HepG2 (cell line): Measurements from ENCODE around the gene ATG9A. TPM values are rescaled to one million over a fixed set of nuclear protein-coding genes. Genes with fewer than 3 reads are reported as not detected.
A peak's percentile ranks its signal among the peaks of the same experiment; 100 is the strongest.

Experiments
- CREM ChIP-seq, 2 experiments: sonication (generic) in 1 of 2; formaldehyde crosslinking in 1 of 2; IDR thresholded peaks; 2 replicates each; pipeline versions ENCODE4 v1.4.0 to v1.6.1; 2016 to 2020; ENCODE audit warnings: antibody characterized with exemption in 1 of 2, mild to moderate bottlenecking in 1 of 2, missing genetic modification reagents in 1 of 2
- HOXA7 ChIP-seq: sonication (generic); formaldehyde crosslinking; IDR thresholded peaks from 2 replicates; pipeline ENCODE4 v1.8.1; 2022; ENCODE audit warnings: mild to moderate bottlenecking, missing genetic modification reagents, moderate library complexity
- IKZF4 ChIP-seq: sonication (generic); formaldehyde crosslinking; IDR thresholded peaks from 2 replicates; pipeline ENCODE4 v1.5.1; 2020; ENCODE audit warnings: borderline replicate concordance, mild to moderate bottlenecking, low read depth, missing genetic modification reagents; ENCODE audit errors: not compliant biosample characterization
- MIER3 ChIP-seq: IDR thresholded peaks from 2 replicates; pipeline ENCODE4 v1.6.1; 2016; ENCODE audit warnings: missing compliant biosample characterization, borderline replicate concordance
- MZF1 ChIP-seq: sonication (generic); formaldehyde crosslinking; IDR thresholded peaks from 2 replicates; pipeline ENCODE4 v1.8.1; 2023; ENCODE audit warnings: mild to moderate bottlenecking, missing genetic modification reagents, borderline replicate concordance
- NFIC ChIP-seq: IDR thresholded peaks from 2 replicates; pipeline ENCODE4 v1.6.1; 2012; ENCODE audit warnings: mild to moderate bottlenecking, low read length, inconsistent platforms
- ZNF263 ChIP-seq: sonication (generic); formaldehyde crosslinking; IDR thresholded peaks from 2 replicates; pipeline ENCODE4 v1.4.0; 2020; ENCODE audit warnings: missing genetic modification reagents
- ZNF512B ChIP-seq: sonication (generic); formaldehyde crosslinking; IDR thresholded peaks from 2 replicates; pipeline ENCODE4 v1.5.1; 2020; ENCODE audit warnings: missing genetic modification reagents, mild to moderate bottlenecking, borderline replicate concordance
- ZNF607 ChIP-seq: sonication (generic); formaldehyde crosslinking; IDR thresholded peaks from 2 replicates; pipeline ENCODE4 v1.5.1; 2020; ENCODE audit warnings: missing genetic modification reagents, mild to moderate bottlenecking, borderline replicate concordance
- ZNF709 ChIP-seq: sonication (generic); formaldehyde crosslinking; IDR thresholded peaks from 2 replicates; pipeline ENCODE4 v1.5.0; 2020; ENCODE audit warnings: mild to moderate bottlenecking, missing genetic modification reagents
- ZNF761 ChIP-seq: sonication (generic); formaldehyde crosslinking; conservative IDR thresholded peaks from 2 replicates; pipeline ENCODE4 v1.4.0; 2020; ENCODE audit warnings: mild to moderate bottlenecking, missing genetic modification reagents
- ZSCAN21 ChIP-seq: sonication (generic); formaldehyde crosslinking; IDR thresholded peaks from 2 replicates; pipeline ENCODE4 v1.8.0; 2022; ENCODE audit warnings: mild to moderate bottlenecking, missing genetic modification reagents, moderate library complexity, borderline replicate concordance
- polyA plus RNA-seq, 8 experiments: library from polyadenylated mRNA; depleted of rRNA in 3 of 8; stranded (reverse) in 7 of 8; unstranded in 1 of 8; fragments of >200 nt; fragmentation: Illumina TruSeq in 4 of 8; extraction: Trizol in 4 of 8; gene quantifications; 2 replicates each; pipeline versions ENCODE4 v1.2.1 to v1.2.3, GENCODE V29; 2011 to 2016; ENCODE audit warnings: low read depth in 4 of 8, missing spikeins in 1 of 8, mixed read lengths in 1 of 8; ENCODE audit not compliant: insufficient read depth in 1 of 8
- total RNA-seq, 5 experiments: library from RNA; depleted of rRNA; stranded (reverse); fragments of >200 nt; fragmentation: Illumina TruSeq; extraction: Trizol; gene quantifications; 2 replicates each; pipeline ENCODE4 v1.2.3, GENCODE V29; 2016; ENCODE audit warnings: low read depth in 1 of 5
- TF ChIP-seq, protein P1 (sequence below): sonication (generic); formaldehyde crosslinking; IDR thresholded peaks from 2 replicates; pipeline ENCODE4 v1.4.0; 2020; ENCODE audit warnings: mild to moderate bottlenecking, missing genetic modification reagents
- TF ChIP-seq, protein P2 (sequence below): sonication (generic); formaldehyde crosslinking; IDR thresholded peaks from 2 replicates; pipeline ENCODE4 v1.4.0; 2020; ENCODE audit warnings: missing genetic modification reagents, mild to moderate bottlenecking, borderline replicate concordance
- TF ChIP-seq, protein P3 (sequence below): sonication (generic); formaldehyde crosslinking; conservative IDR thresholded peaks from 2 replicates; pipeline ENCODE4 v1.4.0; 2020; ENCODE audit warnings: missing genetic modification reagents

Gene ATG9A
- total and polyA plus RNA-seq, 2 of the 13 experiments (the other 11 are each of a cell fraction or from before 2014, with no cell fraction given): 35.0 to 131 TPM

GRCh38 chr2:219206328-219207133 is 22.9 kb downstream of the ATG9A start, which contains the start of gene ZFAND2B (continued):
- TF ChIP-seq, protein P1, sequence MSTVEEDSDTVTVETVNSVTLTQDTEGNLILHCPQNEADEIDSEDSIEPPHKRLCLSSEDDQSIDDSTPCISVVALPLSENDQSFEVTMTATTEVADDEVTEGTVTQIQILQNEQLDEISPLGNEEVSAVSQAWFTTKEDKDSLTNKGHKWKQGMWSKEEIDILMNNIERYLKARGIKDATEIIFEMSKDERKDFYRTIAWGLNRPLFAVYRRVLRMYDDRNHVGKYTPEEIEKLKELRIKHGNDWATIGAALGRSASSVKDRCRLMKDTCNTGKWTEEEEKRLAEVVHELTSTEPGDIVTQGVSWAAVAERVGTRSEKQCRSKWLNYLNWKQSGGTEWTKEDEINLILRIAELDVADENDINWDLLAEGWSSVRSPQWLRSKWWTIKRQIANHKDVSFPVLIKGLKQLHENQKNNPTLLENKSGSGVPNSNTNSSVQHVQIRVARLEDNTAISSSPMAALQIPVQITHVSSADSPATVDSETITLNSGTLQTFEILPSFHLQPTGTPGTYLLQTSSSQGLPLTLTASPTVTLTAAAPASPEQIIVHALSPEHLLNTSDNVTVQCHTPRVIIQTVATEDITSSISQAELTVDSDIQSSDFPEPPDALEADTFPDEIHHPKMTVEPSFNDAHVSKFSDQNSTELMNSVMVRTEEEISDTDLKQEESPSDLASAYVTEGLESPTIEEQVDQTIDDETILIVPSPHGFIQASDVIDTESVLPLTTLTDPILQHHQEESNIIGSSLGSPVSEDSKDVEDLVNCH (CRISPR knock-in tag): 0 out of 2 replicates have a peak, but pooled peaks have one; percentile 78
- TF ChIP-seq ZNF263 (CRISPR knock-in tag): peak; percentile 57
- TF ChIP-seq, protein P2, sequence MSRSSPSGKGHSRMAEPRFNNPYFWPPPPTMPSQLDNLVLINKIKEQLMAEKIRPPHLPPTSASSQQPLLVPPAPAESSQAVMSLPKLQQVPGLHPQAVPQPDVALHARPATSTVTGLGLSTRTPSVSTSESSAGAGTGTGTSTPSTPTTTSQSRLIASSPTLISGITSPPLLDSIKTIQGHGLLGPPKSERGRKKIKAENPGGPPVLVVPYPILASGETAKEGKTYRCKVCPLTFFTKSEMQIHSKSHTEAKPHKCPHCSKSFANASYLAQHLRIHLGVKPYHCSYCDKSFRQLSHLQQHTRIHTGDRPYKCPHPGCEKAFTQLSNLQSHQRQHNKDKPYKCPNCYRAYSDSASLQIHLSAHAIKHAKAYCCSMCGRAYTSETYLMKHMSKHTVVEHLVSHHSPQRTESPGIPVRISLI (CRISPR knock-in tag): no peak; the same call in 1 of the 2 replicates
- peak; percentile 88 for TF ChIP-seq ZNF709 (CRISPR knock-in tag)
- no peak for TF ChIP-seq IKZF4 (CRISPR knock-in tag)
- TF ChIP-seq ZNF512B: peak; percentile 34; the same call in 1 of the 2 replicates
- TF ChIP-seq, protein P3, sequence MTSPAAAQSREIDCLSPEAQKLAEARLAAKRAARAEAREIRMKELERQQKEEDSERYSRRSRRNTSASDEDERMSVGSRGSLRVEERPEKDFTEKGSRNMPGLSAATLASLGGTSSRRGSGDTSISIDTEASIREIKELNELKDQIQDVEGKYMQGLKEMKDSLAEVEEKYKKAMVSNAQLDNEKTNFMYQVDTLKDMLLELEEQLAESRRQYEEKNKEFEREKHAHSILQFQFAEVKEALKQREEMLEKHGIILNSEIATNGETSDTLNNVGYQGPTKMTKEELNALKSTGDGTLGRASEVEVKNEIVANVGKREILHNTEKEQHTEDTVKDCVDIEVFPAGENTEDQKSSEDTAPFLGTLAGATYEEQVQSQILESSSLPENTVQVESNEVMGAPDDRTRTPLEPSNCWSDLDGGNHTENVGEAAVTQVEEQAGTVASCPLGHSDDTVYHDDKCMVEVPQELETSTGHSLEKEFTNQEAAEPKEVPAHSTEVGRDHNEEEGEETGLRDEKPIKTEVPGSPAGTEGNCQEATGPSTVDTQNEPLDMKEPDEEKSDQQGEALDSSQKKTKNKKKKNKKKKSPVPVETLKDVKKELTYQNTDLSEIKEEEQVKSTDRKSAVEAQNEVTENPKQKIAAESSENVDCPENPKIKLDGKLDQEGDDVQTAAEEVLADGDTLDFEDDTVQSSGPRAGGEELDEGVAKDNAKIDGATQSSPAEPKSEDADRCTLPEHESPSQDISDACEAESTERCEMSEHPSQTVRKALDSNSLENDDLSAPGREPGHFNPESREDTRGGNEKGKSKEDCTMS: no peak
- no peak; the same call in none of the 2 replicates for TF ChIP-seq CREM (IDR thresholded peaks at IDR 0.05)
- no peak for TF ChIP-seq CREM (CRISPR knock-in tag; IDR thresholded peaks at IDR 0.05)
- peak; percentile 89; the same call in 1 of the 2 replicates for TF ChIP-seq ZNF761
- TF ChIP-seq MIER3 (CRISPR knock-in tag): peak; percentile 87; the same call in 1 of the 2 replicates
- no peak for TF ChIP-seq NFIC
- TF ChIP-seq HOXA7: no peak
- TF ChIP-seq ZNF607 (CRISPR knock-in tag): peak; percentile 81
- peak; percentile 91 for TF ChIP-seq ZSCAN21
- no peak for TF ChIP-seq MZF1 (CRISPR knock-in tag)
